HCT116 (cell line): ENCODE measurements around the gene RASGRF2. TPM values are rescaled to one million over a fixed set of nuclear protein-coding genes. Genes with fewer than 3 reads are reported as not detected.

Experiments
- ATAC-seq: fragments of 200-7000 bp; cut with Tn5 transposase; 2 replicates; pipeline ENCODE4 v1.9.1; 2020; ENCODE audit warnings: mild to moderate bottlenecking, moderate library complexity
- BruUV-seq: library from RNA; stranded (reverse); fragments of 400-500 nt; replicated peaks from 2 replicates; lab custom pipeline; 2021; lab: Mats Ljungman, UMichigan
- CTCF ChIA-PET: fragments of 300-600 bp; sonication (Branson Sonifier 250); formaldehyde crosslinking; loops from one replicate; lab custom pipeline; 2021; ENCODE audit warnings: antibody characterized with exemption; lab: Charles Lee
- POLR2A ChIA-PET: fragments of 300-600, 350-600 bp; sonication (Branson Sonifier 250); formaldehyde crosslinking; loops from one replicate; lab custom pipeline; 2021; ENCODE audit warnings: antibody characterized with exemption; lab: Charles Lee
- RAD21 ChIA-PET, 2 experiments: fragments of 300-600 bp; sonication (Branson Sonifier 250); formaldehyde crosslinking; loops; one replicate each; lab custom pipeline; 2023; ENCODE audit warnings: low total read pairs in 2 of 2; ENCODE audit not compliant: uncharacterized antibody in 2 of 2, unreplicated experiment in 2 of 2, low non-redundant PET in 1 of 2; lab: Charles Lee
- DNase-seq: peaks from one replicate; pipeline ENCODE4 v3.0.0-alpha.2; 2010; ENCODE audit warnings: low read depth, low spot score
- H2AFZ ChIP-seq: fragments of 200-600 bp; shearing (Covaris generic), sonication (generic); 2 replicates; pipeline ENCODE4 v1.6.1; 2017; ENCODE audit warnings: low read depth, mixed run types, mixed read lengths, antibody characterized with exemption, low read length; ENCODE audit not compliant: poor library complexity, severe bottlenecking
- H3K27ac ChIP-seq: 2 replicates; pipeline ENCODE4 v1.5.1; 2012; ENCODE audit warnings: low read depth, low read length
- H3K27me3 ChIP-seq: fragments of 200-600 bp; sonication (generic); 2 replicates; pipeline ENCODE4 v1.6.1; 2016; ENCODE audit warnings: mixed run types, low read length, mixed read lengths; ENCODE audit not compliant: insufficient read depth
- H3K36me3 ChIP-seq, 2 experiments: fragments of 200-500 bp in 1 of 2; fragments of 200-600 bp in 1 of 2; sonication (Bioruptor generic) in 1 of 2; sonication (generic) in 1 of 2; 2 replicates each; pipeline versions ENCODE4 v1.5.1 to v1.6.1; 2014 to 2016; ENCODE audit warnings: low read length in 2 of 2, inconsistent platforms in 1 of 2, mixed read lengths in 1 of 2, mixed run types in 1 of 2; ENCODE audit not compliant: insufficient read depth in 2 of 2, control insufficient read depth in 1 of 2
- H3K4me1 ChIP-seq, 2 experiments: fragments of 200-600 bp in 1 of 2; sonication (generic) in 1 of 2; 2 replicates each; pipeline versions ENCODE4 v1.5.1 to v1.6.1; 2012 to 2017; ENCODE audit warnings: low read length in 2 of 2, inconsistent platforms in 1 of 2, mild to moderate bottlenecking in 1 of 2, mixed read lengths in 1 of 2, mixed run types in 1 of 2, moderate library complexity in 1 of 2; ENCODE audit not compliant: insufficient read depth in 2 of 2, control insufficient read depth in 1 of 2
- H3K4me2 ChIP-seq: fragments of 200-600 bp; sonication (generic); 2 replicates; pipeline ENCODE4 v1.6.1; 2017; ENCODE audit warnings: mixed run types, low read length, mixed read lengths
- H3K4me3 ChIP-seq, 2 experiments: fragments of 200-600 bp in 1 of 2; sonication (generic) in 1 of 2; replicated peaks in 1 of 2; 2 replicates each; pipeline ENCODE4 v1.5.1; 2011 to 2016; ENCODE audit warnings: low read length in 2 of 2, control low read depth in 1 of 2, low read depth in 1 of 2, mild to moderate bottlenecking in 1 of 2, mixed read lengths in 1 of 2, mixed run types in 1 of 2
- H3K79me2 ChIP-seq: fragments of 200-600 bp; sonication (generic); 2 replicates; pipeline ENCODE4 v1.6.1; 2017; ENCODE audit warnings: mild to moderate bottlenecking, mixed run types, low read length, moderate library complexity, mixed read lengths; ENCODE audit not compliant: insufficient read depth
- H3K9ac ChIP-seq: fragments of 200-600 bp; sonication (generic); 2 replicates; pipeline ENCODE4 v1.6.1; 2016; ENCODE audit warnings: low read length, mixed read lengths
- H3K9me2 ChIP-seq: fragments of 200-600 bp; sonication (generic), shearing (Covaris generic); 2 replicates; pipeline ENCODE4 v1.6.1; 2017; ENCODE audit warnings: mixed run types, mild to moderate bottlenecking, moderate library complexity; ENCODE audit not compliant: insufficient read depth
- H3K9me3 ChIP-seq, 2 experiments: fragments of 200-500 bp in 1 of 2; fragments of 200-600 bp in 1 of 2; sonication (Bioruptor generic) in 1 of 2; sonication (generic) in 1 of 2; 2 replicates each; pipeline ENCODE4 v1.6.1; 2014 to 2017; ENCODE audit warnings: low read length in 2 of 2, mixed read lengths in 2 of 2, inconsistent platforms in 1 of 2, low read depth in 1 of 2, mild to moderate bottlenecking in 1 of 2, mixed run types in 1 of 2, moderate library complexity in 1 of 2; ENCODE audit not compliant: control insufficient read depth in 1 of 2, insufficient read depth in 1 of 2
- H4K20me1 ChIP-seq: fragments of 200-600 bp; sonication (generic), shearing (Covaris generic); 2 replicates; pipeline ENCODE4 v1.6.1; 2017; ENCODE audit warnings: mixed run types, mild to moderate bottlenecking, moderate library complexity; ENCODE audit not compliant: insufficient read depth
- ATF3 ChIP-seq: IDR thresholded peaks from 2 replicates; pipeline ENCODE4 v1.6.1; 2012
- CBX3 ChIP-seq: IDR thresholded peaks from 2 replicates; pipeline ENCODE4 v1.6.1; 2012; ENCODE audit warnings: low read depth
- CEBPB ChIP-seq: IDR thresholded peaks from 2 replicates; pipeline ENCODE4 v1.6.1; 2012; ENCODE audit warnings: low read depth
- CTCF ChIP-seq, 3 experiments: fragments of 200-600 bp in 1 of 3; sonication (generic) in 1 of 3; IDR thresholded peaks in 2 of 3; conservative IDR thresholded peaks in 1 of 3; 2 replicates each; pipeline ENCODE4 v1.5.1; 2012 to 2017; ENCODE audit warnings: low read depth in 2 of 3, low read length in 2 of 3, antibody characterized with exemption in 1 of 3, borderline replicate concordance in 1 of 3, control low read depth in 1 of 3, mild to moderate bottlenecking in 1 of 3, mixed read lengths in 1 of 3, mixed run types in 1 of 3, moderate library complexity in 1 of 3; ENCODE audit not compliant: insufficient read depth in 1 of 3
- EGR1 ChIP-seq: IDR thresholded peaks from 2 replicates; pipeline ENCODE4 v1.6.1; 2012; ENCODE audit warnings: low read depth
- EZH2 ChIP-seq: fragments of 200-600 bp; sonication (generic); IDR thresholded peaks from 2 replicates; pipeline ENCODE4 v1.6.1; 2017; ENCODE audit warnings: antibody characterized with exemption, mixed run types
- EZH2phosphoT487 ChIP-seq: fragments of 200-600 bp; IDR thresholded peaks from 2 replicates; pipeline ENCODE4 v1.6.1; 2018; ENCODE audit warnings: antibody characterized with exemption, borderline replicate concordance
- FOSL1 ChIP-seq: IDR thresholded peaks from 2 replicates; pipeline ENCODE4 v1.6.1; 2012; ENCODE audit warnings: low read depth
- JUND ChIP-seq: IDR thresholded peaks from 2 replicates; pipeline ENCODE4 v1.6.1; 2012
- MAX ChIP-seq: IDR thresholded peaks from 2 replicates; pipeline ENCODE4 v1.6.1; 2012
- POLR2A ChIP-seq: IDR thresholded peaks from 2 replicates; pipeline ENCODE4 v1.7.0; 2011; ENCODE audit warnings: borderline replicate concordance; ENCODE audit not compliant: insufficient read depth, insufficient read length; ENCODE audit errors: extremely low read depth
- SIN3A ChIP-seq: IDR thresholded peaks from 2 replicates; pipeline ENCODE4 v1.6.1; 2012; ENCODE audit warnings: low read depth
- SP1 ChIP-seq: IDR thresholded peaks from 2 replicates; pipeline ENCODE4 v1.6.1; 2012; ENCODE audit warnings: low read depth
- SRF ChIP-seq: IDR thresholded peaks from 2 replicates; pipeline ENCODE4 v1.6.1; 2012; ENCODE audit warnings: low read depth
- TCF7L2 ChIP-seq: IDR thresholded peaks from 2 replicates; pipeline ENCODE4 v1.7.0; 2011; ENCODE audit warnings: borderline replicate concordance, inconsistent platforms; ENCODE audit not compliant: insufficient read depth, insufficient read length; ENCODE audit errors: extremely low read depth
- YY1 ChIP-seq: IDR thresholded peaks from 2 replicates; pipeline ENCODE4 v1.6.1; 2011; ENCODE audit warnings: low read length, low read depth, moderate library complexity, mild to moderate bottlenecking; ENCODE audit not compliant: insufficient replicate concordance; ENCODE audit errors: extremely low read depth
- ZNF274 ChIP-seq: fragments of 200-500 bp; sonication (Bioruptor generic); IDR thresholded peaks from 2 replicates; pipeline ENCODE4 v1.6.1; 2014; ENCODE audit warnings: mild to moderate bottlenecking, low read depth, low read length, inconsistent platforms
- intact Hi-C: fragments of 100-400 bp; cut with micrococcal nuclease; formaldehyde crosslinking; loops from 2 replicates; pipeline ENCODE4 v1.10.0; 2022
- total RNA-seq: library from RNA; stranded (reverse); gene quantifications from one replicate; pipeline ENCODE4 v1.2.1, GENCODE V29; 2021; ENCODE audit not compliant: unreplicated experiment

Gene RASGRF2
- total RNA-seq, 1 experiment from 2014 or later, result 0.05 TPM

GRCh38 chr5:81204205-81204604, 244.0 kb downstream of the RASGRF2 start (continued):
- TF ChIP-seq MAX, result no peak
- no peak for TF ChIP-seq SIN3A
- no peak for TF ChIP-seq CTCF (IDR thresholded peaks at IDR 0.05 in 2 of 3, conservative IDR thresholded peaks at IDR 0.05 in 1 of 3; ENCODE audit: borderline replicate concordance in 1 of 3, insufficient read depth in 1 of 3, low read depth in 2 of 3, low read length in 2 of 3)
- no peak for TF ChIP-seq SP1
- no peak for TF ChIP-seq TCF7L2
- TF ChIP-seq, all 23 proteins: peak for 0

GRCh38 chr5:81205058-81205457, 244.9 kb downstream of the RASGRF2 start:
- no peak overlapping the region for H2AFZ ChIP-seq
- no peaks in the 10 kb centered on the region for H4K20me1 ChIP-seq
- no peak for TF ChIP-seq ATF3
- TF ChIP-seq CTCF (IDR thresholded peaks at IDR 0.05 in 2 of 3, conservative IDR thresholded peaks at IDR 0.05 in 1 of 3; ENCODE audit: borderline replicate concordance in 1 of 3, insufficient read depth in 1 of 3, low read depth in 2 of 3, low read length in 2 of 3), result no peak
- no peak for TF ChIP-seq CBX3
- TF ChIP-seq SIN3A, result no peak
- TF ChIP-seq CEBPB, result no peak
- no peak for TF ChIP-seq YY1
- no peak for TF ChIP-seq JUND
- TF ChIP-seq FOSL1, result no peak
- no peak for TF ChIP-seq POLR2A
- no peak for TF ChIP-seq SP1
- no peak for TF ChIP-seq SRF
- no peak for TF ChIP-seq TCF7L2
- TF ChIP-seq EGR1, result no peak
- TF ChIP-seq ZNF274, result no peak
- no peak for TF ChIP-seq MAX
- TF ChIP-seq EZH2phosphoT487, result no peak
- TF ChIP-seq EZH2, result no peak
- RAD21 ChIA-PET, result no interaction called here
- H3K9ac ChIP-seq, result no peak overlapping the region
- H3K4me1 ChIP-seq, result peaks cover 0 to 14% of the 10 kb centered on the region in 2 experiments; a peak in 1 of 4 replicates
- no peak overlapping the region for H3K4me2 ChIP-seq
- H3K27me3 ChIP-seq, result no peaks in the 10 kb centered on the region
- H3K9me3 ChIP-seq, result no peaks in the 10 kb centered on the region
- POLR2A ChIA-PET, result no interaction called here
- ATAC-seq (no peak), DNase-seq (no peak)
- no peak overlapping the region for H3K4me3 ChIP-seq
- no peaks in the 10 kb centered on the region for H3K36me3 ChIP-seq
- H3K27ac ChIP-seq, result no peak overlapping the region
- no peaks in the 10 kb centered on the region for H3K79me2 ChIP-seq
- intact Hi-C loops, result no loop called here
- no peaks in the 10 kb centered on the region for H3K9me2 ChIP-seq
- CTCF ChIA-PET, result no interaction called here
- BruUV-seq, result no TSS peak
